HG03064 (cell line): Measurements from ENCODE around the gene HDAC10.
A peak's percentile ranks its signal among the peaks of the same experiment; 100 is the strongest.

Experiments used
- ATAC-seq: cut with Tn5 transposase; IDR thresholded peaks from one replicate; pipeline ENCODE4 v1.9.1; 2021; ENCODE audit warnings: low read depth; ENCODE audit not compliant: unreplicated experiment

Gene HDAC10, protein sequence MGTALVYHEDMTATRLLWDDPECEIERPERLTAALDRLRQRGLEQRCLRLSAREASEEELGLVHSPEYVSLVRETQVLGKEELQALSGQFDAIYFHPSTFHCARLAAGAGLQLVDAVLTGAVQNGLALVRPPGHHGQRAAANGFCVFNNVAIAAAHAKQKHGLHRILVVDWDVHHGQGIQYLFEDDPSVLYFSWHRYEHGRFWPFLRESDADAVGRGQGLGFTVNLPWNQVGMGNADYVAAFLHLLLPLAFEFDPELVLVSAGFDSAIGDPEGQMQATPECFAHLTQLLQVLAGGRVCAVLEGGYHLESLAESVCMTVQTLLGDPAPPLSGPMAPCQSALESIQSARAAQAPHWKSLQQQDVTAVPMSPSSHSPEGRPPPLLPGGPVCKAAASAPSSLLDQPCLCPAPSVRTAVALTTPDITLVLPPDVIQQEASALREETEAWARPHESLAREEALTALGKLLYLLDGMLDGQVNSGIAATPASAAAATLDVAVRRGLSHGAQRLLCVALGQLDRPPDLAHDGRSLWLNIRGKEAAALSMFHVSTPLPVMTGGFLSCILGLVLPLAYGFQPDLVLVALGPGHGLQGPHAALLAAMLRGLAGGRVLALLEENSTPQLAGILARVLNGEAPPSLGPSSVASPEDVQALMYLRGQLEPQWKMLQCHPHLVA

DNA sequence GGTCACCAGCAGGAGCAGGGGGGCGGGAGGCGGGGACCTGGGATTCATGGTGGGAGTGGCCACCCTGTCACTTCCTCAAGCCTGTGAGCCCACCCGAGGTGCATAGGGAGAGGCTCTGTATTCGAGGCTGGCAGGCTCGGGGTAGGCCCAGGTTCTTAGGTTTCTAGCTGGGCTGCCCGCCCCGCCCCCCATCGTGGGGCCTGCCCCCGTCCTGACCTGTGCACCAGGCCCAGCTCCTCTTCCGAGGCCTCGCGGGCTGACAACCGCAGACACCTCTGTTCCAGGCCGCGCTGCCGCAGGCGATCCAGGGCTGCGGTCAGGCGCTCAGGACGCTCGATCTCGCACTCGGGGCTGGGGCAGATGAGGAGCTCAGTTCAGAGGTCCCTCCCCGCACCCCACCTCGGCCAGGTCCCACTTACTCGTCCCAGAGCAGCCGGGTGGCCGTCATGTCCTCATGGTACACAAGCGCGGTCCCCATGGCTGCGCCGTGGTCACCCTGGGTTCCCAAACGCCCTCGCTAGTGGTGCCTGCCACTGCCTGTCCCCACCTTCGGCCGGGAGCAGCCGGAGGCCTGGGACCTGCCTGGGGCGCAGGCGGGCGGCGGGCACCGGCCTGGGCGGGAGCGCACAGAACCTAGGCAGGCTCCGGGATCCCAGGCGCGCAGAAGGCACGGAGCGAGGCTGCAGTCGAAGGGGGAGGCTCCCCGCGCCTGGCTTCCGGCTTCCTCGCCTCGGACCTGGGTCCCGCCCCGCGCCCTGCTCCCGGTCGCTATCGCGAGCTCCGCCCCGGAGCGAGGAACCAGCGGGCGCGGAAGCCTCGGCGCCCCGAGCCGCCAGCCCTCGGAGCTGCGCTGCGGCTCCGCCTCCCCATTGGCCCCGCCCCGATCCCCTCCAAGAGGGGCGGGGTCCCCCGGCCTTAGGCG lies at the start of gene HDAC10:
Gene HDAC10, minus strand, starts transcription at position 711 of the 922 bp plus-strand sequence. Its CDS starts 233 bp downstream, at position 478.
- ATAC-seq: peak; percentile 42

DNA sequence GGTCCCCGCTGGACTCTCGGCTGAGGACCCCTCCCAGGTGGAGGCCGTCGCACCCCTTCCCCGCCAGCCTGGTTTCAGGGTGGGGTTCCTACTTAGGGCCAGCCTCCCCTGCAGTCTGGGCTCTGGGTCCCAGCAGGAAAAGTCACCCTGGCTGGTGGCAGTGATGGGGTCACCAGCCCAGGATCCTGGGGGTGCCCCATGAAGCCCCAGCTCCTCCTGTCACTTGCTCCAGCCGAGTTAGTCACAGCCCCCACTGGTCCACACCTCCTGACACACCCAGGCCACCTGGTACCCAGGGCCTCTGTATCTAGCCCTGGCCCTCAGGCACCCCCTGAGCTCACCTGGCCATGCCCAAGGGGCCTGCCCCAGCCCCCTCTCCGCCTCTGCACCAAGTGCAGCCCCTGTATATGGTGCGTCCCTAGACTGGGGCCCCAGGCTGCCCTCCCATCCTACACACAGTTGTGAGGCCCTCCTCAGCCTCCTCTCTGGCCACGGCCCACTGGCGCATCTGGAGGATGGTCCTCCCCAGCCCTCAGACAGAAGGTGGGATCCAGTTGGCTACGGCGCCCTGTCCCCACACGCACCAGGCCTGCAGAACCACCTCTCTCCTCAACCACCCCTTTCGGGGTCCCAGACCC lies 49.7 kb upstream of the HDAC10 start:
- ATAC-seq: no peak

DNA sequence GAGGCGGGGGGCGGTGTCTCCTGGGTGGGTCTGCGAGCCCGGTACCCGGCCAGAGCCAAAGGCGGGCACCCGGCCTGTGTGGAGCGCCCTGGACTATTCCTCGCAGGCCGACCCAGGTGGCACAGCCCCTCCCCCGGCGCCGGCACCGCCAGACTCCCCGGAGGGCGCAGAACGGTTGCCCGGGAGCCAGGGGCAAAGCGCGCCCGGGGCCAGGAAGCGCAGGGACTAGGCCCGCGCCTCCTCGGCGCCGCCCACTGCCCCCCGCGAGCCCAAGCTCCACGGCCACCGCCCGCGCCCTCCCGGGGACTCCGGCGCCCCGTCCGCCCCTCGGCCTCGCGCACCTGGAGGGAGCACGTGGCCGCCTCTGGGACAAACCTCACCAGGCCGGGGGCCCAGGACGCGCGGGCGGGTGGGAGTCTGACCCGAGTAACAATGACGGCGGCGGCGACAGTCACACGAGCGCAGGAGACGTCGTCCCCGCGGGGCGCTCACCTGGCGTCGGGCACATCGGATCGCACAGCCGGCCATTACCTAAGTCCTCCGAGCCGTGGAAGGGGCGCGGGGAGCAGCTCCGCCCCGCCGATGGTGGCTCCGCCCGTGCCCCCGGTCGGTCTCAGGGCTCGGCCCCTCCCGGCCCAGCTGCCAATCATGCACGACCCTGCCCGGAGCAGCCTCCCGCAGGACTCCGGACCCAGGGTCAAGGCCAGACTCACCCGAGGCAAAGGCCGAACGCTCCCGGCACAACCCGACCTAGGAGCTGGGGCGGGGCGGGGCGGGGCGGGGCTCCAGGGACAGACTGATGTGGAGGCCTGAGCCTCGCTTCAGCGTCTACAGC lies 48.9 kb upstream of the HDAC10 start:
- ATAC-seq: no peak

DNA sequence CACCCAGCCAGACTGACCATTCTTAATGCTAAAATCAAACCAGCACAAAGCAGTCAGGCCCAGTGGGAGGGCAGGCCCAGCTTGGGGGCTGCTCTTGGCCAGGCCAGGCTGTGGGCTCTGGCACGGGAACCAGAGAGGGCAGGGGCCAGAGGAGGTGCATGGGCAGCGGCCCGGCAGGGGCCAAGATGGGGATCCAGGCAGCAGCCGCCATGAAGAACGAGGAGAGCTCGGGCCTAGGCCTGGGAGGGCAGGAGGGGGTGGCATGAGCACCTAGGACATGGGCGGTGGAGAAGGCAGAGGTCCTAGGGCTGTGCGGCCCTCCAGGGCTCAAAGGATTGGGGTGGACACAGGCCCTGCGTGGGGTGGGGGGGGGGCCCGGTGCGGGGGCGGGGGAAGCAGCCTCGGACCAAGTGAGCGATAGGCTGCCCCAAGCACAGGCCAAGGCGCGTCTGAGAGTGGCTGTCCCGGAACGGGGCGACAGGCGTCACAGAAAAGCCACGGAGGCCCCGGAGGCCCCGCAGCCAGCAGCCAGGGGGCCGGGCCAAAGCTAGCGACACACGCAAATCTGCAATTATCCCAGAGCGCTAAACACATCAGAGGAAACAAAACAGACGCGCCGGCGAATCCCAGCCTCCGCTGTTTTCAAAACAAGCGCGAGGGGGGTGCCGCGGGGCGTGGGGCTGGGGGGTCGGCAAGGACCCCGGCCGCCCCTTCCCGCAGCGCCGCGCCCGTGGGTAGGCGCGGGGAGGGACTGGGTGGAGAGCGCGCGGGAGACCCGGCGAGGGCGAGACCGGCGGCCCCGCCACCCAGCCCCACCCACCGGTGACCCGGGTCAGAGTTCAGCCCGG lies 48.1 kb upstream of the HDAC10 start:
- ATAC-seq: no peak

DNA sequence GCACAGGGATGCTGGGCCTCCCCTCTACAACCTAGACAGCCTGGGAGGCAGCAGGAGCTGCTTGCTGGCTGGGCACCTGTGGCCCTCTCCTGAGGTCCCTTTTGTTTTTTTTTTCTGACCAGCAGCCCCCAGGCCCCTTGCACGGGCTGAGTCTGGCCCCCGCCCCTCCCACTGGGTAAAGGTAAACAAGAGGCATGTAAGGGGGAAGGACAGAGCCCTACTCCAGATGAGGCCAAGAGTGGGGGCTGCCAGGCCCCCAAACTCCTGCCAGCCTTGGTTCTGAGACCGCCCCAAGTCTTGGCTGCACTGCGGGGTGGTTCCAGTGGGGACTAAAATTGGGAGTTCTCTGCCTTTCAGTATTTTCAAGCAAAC lies 47.2 kb upstream of the HDAC10 start:
- ATAC-seq: no peak

DNA sequence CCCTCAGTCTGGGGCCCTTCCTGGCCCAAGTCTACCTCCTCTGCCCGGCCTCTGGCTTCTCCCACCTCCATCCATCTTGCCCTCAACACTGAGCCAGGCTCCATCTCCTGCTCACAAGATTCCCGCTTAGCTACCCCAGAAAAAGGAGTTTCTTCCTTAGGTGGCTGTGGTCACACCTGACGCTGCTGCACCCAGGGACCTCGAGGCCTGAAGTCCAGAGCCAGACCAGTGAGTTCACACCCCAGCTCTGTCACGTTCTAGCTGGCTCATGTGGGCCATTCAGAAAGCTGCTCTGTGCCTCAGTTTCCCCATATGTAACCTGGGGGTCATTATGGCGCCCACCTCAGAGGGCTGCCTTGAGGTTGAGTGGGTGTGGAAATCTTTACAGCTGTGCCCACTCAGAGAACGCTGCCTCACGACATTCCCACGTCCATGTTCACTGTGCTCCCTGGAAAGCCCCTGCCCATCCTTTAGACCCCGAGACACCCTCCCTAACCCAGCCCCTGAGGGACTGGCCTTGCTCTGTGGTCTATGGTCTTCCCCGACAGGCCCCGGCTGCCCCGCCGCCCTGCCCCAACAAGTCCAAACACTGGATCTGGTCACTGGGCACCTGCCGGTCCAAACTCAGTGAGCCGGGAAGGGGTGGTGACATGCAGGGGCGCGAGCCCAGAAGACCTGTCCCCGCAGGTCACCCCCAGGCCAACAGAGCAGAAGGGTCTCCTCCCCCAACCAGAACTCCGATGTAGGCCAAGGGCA lies 46.6 kb upstream of the HDAC10 start:
- no peak for ATAC-seq

DNA sequence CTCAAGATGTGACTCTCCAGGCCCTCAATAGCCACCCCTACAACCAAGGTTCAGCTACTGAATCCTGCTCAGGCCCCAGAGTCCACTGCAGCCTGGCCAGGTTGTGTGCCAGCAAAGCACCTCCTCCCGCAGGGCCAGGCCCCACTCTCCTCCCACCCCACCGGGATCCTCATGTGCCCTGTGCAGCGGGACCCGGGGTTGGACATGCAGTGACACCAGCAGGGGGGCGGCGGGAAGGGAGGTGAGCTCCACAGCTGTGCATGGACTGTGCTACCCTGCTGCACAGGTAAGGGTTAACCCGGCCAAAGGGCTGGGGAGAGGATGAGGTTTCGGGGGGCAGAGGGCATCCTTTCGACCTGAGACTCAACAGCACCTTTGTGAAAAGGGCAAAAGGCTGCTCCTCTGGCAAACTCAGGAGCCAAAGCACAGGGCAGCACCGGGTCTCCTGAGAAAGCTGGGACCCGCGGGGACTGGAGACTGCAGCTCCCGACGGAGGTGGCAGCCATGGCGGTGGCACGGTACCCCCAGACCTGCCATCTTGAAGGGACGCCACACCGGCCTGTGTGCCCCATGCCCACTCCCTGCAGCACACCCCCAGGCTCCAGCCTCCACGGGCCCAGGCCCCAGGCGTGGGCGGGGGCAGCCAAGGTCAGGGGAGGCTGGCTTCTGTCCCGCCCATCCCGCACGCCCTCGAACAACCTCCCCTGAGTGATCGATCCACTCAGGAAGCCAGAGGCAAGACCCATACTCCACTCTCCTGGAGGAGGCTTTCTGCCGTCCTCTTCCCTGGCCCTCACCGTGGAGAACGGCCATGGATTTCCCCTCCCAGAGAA lies 45.8 kb upstream of the HDAC10 start:
- ATAC-seq: no peak

DNA sequence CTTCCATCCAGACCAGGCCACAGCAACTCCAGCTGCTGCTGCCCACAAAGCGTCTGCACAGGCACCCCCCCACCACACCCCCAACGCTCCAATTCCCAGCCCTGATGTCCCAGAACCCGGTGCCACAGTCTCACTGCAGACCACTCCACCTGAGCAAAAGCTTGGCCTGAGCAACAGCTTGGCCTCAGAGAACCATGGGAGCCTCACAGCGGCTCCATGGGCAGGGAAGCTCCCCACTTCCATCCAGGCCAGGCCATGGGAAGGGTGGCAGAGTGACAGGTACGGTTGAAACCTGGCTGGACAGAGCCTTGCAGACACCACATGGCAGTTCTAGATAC lies 43.2 kb upstream of the HDAC10 start:
- no peak for ATAC-seq

DNA sequence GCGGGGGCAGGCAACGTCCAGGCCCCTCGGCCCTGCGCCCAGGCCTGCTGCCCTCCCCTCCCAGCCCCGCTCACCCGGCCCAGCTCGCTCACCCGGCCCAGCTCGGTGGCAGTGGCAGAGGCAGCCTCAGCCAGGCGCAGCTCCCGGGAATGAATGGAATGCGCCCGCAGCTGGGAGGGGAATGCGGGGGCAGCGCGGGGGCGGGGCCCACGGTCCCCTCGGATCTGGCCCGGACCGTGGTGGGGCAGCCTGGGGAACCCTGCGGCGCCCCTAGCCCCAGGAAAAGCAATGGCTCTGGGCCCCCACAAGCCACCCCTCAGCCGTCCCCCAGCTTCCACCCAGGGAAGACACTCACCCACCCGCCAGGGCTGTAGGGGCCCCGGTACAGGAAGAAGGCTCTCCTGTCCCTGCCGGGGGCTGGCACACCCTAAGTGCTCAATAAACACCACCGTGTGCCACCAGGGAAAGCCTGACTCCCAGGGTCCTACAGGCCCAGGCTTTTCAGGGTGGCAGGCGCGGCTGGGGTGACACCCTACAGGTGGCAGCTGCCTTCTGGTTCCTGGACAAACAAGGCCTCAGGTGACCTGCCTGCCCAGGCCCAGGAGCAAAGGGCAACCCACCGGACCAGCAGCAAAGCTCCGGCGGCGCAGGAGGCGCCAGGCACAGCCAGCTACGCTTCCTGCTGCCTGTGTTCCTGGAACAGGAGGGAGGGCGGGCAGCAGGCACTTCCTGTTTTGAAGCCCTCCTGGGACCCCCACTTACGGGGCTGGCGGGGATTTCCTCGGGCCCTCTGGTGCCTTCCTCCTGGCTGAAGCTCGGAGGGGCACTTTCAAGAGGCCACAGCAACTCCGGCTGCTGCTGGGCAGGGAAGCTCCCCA lies 42.6 kb upstream of the HDAC10 start:
- ATAC-seq: no peak

DNA sequence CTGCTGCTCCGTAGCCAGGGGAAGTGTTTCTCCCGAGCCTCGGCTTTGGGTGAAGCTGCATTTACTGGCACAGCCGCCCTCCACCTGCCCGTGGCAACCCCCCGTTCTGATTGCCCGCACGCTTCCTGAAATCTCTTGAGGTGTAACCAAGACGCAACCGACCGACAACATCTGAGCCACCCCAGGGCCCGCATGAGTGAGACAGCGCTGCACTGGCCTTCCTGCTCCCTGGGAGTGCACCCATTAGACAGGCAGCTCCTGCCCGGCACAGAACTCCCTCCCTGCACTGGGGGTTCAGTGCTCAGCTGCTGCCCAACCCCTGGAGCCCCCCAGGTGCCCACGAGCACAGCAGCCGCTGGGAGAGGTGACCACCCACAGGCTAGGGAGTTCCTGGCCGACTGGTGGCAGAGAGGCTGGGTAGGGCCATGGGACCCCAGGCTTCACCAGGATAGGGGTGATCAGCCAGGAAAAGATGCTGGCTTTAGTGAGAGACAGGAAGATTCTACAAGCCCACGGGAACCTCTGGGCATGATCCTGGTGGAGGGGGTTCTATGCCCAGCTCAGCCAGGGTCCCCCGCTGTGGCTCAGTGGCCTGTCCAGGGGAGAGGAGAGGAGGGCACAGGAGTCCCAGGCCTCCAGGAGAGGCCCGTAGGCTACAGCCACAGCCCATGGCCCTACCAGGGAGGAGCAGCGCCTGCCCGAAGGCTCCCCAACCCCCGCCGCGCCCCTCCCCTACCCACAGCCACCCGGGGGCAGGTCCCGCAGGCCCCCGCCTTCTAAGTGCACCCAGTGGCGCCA lies 41.8 kb upstream of the HDAC10 start:
- no peak for ATAC-seq

DNA sequence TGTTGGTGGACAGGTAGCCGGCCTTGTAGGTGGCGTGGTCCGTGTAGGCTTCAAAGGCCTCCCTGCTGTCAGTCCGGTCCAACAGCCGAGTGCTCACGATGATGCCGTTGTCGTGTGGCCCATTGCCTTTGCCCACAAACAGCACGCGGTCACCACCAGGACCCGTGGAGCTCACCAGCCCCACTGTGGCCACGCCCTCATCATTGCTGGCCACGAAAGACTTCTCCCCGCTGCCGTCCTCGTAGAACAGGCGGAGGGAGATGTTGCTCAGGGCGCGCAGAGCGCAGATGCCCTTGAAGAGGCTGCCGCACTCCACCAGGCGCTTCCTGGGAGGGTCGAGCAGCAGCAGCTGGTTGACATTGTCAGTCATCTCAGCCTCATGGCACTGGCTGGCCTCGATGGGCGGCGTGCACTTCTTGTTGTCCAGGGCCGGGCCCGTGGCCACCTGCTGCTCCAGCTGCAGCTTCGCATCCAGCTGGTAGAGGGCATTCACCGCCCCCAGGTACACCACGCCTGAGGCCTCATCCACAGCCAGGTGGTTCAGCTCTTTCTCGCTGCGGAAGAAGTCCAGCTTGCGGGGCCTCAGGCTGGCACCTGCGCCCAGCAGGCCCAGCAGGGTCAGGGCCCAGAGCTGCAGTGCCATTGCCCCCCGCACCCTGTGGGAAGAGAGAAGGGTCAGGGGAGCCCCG lies 39.0 kb upstream of the HDAC10 start:
- ATAC-seq: no peak

DNA sequence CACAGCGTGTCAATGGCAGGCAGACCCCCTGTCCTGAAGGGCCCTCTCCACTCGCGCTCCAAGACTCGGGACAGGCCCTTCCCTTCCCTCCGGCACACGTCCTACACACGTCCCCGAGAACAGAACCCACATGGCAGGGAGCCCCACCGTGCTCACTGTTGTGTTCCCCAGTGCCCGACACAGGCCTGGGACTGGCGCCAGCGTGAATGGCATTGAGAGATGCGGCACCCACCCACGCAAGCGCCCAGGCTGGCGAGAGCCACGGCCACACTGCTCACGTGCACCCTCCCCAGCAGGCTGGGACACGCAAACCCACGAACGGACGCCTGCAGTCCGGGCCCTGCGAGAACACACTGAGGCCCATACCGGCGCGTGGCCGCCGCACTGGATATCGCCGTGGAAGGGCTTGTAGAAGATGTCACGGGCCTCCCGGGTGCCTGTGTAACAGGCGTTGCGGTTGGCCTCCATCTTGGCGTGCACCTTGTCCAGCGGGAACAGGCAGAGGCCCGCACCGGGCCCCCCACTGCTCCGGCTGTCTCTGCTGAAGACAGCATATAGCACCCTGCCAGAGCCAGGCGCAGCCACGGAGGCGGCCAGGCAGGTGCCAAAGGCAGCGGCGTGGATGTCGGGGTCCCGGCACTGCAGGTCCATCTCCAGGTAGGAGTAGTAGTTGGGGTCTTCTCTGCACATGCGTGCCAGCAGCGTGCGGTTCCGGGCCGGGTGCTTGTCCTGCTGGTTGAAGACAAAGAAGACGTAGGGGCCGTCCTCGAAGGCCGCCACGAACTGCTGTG lies 38.3 kb upstream of the HDAC10 start:
- ATAC-seq: no peak

DNA sequence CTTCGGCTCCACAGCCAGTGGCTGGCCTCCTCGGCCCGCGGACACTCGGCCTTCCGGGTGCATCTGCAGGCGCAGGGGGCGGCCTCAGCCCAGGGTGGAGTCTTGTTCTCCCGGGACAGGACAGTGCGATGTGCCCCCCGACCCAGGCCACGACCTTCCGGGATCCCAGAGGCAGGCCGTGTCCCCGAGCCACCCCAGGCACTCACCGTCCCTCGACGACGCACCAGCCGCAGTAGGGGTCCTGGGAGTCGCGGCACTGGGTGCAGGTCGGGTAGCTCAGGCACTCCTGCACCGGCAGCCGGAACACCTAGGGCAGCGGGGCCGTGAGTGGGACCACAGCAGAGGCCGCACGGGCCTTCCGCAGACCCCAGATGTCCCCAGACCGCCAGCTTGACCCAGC lies 36.7 kb upstream of the HDAC10 start:
- no peak for ATAC-seq

DNA sequence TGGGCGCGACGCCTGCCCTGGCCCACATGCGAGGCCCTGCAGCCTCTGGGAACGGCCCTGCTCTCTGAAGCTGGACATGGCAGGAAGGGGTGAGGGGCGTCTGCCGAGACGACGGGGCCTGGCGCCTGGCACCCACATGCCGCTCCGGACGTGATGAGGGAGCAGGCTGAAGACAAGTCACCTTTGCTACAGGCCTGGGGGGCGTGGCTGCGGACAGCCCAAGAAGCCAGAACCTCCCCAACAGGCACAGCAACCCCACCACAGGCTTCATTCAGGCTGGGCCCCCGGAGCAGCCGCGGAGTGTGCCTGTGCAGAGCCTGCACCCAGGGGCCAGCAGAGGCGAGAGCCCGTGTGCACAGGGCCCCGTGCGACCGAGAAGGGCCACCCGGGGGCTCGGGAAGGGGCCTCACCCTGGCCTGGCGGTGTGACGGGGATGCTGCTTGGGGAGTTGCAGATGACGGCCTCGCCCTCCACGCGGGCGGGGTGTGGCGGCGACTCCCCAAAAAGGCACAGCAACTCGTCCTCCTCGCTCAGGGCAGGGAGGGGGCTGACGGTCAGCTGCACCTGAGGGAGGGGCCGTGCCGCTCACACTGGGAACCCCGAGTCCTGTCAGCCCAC lies 35.7 kb upstream of the HDAC10 start:
- ATAC-seq: no peak
